Measurements from ENCODE around the gene IL20.

Gene IL20

DNA sequence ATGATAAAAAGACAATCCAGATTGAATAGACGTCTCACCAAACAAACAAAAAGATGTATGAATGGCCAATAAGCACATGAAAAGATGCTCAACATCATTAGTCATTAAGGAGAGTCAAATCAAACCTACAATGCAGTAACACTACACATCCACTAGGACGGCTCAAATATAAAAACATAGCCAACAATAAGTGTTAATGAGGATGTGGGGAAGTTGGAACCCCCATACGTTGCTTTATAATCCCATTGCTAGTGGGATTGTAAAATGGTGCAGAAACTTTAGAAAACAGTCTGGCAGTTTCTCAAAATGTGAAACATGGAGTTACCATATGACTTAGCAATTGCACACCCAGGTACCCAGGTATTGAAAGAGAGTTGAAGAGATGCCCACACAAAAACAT, 17.1 kb downstream of the IL20 start:
- no peak for DNase-seq

DNA sequence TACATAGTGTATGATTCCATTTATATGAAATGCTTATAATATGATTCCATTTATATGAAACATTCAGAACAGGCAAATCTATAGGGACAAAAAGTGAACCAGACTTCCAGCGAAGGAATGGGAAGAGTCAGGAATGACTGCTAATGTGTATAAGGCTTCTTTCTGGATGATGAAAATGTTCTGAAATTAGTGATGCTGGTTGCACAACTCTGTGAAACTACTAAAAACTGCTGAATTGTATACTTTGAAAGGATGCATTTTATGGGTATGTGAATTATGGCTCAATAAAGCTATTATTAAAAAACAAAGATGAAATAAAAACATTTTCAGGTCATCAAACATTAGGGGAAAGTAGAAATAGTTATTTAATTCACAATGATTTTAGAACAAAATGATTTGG, 17.7 kb downstream of the IL20 start:
- no peak for DNase-seq

DNA sequence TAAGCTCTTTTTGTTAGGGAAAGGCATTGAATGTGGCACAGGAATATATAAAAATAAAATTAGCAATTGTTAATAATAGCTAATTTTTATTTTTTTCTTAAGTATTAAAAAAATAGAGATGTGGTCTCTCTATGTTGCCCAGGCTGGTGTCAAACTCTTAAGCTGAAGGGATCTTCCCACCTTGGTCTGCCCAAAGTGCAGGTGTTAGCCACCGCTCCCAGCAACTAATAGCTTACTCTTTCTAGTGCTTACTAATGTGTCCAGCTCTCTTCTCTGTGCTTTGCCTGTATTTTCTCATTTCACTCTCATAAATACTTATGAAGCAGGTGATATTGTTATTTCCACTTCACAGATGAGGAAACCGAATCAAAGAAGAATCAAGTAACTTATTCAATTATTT, 18.5 kb downstream of the IL20 start:
- DNase-seq: no peak

- DNase-seq: no peak
Measured at GRCh38 chr1:206885341-206886060, 20.1 kb downstream of the IL20 start.

GRCh38 chr1:206886831-206887230, 21.4 kb downstream of the IL20 start:
- no peak for DNase-seq

GRCh38 chr1:206887701-206888100, 22.3 kb downstream of the IL20 start:
- DNase-seq: no peak

GRCh38 chr1:206890125-206891060, 25.0 kb downstream of the IL20 start:
- no peak for DNase-seq

GRCh38 chr1:206891412-206891811, 26.0 kb downstream of the IL20 start:
- DNase-seq: no peak

DNA sequence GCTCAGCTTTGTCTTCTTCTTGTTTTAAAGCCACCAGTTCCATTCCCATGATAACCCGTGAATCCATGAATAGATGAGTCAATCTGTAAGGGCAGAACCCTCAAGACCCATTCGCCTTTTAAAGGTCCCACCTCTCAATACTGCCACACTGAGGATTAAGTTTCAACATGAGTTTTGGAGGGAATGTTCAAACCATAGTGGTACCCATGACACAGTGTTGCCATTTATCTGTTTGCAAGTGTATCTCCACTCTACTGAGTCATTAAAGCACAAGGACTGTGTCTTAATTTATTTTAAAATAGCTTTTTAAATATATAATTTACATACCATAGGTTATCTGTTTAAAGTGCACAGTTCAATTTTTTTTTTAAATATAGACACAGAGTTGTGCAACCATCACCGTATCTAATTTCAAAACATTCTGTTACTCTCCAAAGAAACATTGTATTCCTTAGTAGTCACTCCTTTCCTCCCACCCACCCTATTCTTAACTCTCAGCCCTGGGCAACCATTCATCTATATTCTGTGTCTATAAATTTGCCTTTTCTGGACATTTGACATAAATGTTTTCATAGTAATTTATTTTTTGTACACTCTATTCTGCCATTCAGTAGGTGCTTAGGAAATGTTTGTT, 27.0 kb downstream of the IL20 start:
- DNase-seq: no peak

DNA sequence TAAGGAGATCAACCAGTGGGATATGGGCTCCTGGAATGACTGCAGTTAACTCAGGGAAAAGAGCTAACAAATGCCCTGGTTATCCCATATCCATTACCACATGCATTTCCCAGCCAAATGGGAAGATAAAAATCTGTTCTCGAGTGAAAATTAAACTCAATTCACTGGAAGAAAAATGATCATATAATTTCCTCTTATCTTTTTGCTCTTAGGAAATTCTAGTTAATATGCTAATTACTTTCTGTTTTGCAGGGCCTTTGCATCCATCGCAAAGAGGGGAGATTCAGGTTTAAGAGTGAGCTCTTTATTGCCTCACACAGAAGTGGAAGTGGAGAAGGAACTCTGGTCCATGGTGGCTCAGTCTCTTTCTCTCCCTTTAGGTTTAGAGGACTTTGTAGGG, 28.0 kb downstream of the IL20 start:
- no peak for DNase-seq

DNA sequence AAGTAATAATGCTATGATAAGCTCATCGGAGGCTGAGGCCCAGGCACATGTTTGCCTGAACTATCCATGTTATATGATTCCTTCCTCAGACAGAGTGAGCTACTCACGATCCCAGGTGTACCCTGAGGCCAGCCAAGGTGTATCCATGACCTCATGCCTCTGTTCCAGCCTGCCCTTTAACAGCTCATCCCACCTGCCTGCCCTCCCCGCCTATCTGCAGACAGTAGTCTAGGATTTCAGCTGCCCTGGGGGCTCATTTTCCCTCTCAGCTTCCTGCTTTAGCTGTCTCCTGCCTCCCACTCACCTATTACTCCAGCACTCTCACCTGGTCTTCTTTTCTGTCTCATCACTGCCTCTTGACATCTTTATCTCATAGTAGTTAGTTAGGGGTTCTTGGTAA, 29.9 kb downstream of the IL20 start:
- peak; percentile 71 to 87 (median 82) for DNase-seq

DNA sequence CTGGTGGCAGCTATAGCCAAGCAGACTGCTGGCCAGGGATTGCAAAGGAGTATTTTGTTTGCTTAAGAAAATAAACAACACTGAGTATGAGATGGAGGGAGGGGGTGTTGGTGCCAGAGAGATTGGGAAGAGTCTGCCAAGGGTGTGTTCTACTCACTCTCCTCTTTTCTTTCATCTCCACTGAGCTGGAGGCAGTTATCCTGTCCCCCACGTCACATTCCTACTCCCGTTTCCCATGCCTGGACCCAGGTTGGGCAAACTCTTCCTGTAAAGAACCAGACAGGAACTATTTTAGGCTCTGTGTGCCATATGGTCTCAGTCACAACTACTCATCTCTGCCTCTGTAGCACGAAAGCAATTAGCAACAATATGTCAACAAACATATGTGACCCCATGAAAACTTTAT, 30.4 kb downstream of the IL20 start:
- no peak for DNase-seq

- DNase-seq: peak in 1 of 3 experiments; percentile 32
Measured at GRCh38 chr1:206896261-206896660, 30.8 kb downstream of the IL20 start.

DNA sequence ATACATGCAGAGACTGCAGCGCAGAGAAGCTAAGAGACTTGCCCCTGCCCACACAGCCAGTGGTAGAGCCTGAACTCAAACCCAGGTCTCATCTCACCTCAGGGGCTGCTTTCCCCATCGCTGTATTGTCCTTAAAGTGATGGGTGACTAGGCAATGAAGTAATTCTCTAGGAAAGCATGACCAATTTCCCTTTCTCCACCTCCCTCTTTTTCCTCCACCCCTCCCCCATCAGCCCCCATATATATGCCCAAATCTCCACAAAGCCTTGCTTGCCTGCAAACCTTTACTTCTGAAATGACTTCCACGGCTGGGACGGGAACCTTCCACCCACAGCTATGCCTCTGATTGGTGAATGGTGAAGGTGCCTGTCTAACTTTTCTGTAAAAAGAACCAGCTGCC, 31.8 kb downstream of the IL20 start, which contains the start of gene IL24:
IL24 (plus strand) TSS at position 269 of the 400 bp plus-strand sequence. CDS start 390 bp downstream, outside the sequence.
- DNase-seq: no peak

- peak in 1 of 3 experiments; percentile 76 for DNase-seq
Measured at GRCh38 chr1:206898089-206898914, 32.9 kb downstream of the IL20 start.

DNA sequence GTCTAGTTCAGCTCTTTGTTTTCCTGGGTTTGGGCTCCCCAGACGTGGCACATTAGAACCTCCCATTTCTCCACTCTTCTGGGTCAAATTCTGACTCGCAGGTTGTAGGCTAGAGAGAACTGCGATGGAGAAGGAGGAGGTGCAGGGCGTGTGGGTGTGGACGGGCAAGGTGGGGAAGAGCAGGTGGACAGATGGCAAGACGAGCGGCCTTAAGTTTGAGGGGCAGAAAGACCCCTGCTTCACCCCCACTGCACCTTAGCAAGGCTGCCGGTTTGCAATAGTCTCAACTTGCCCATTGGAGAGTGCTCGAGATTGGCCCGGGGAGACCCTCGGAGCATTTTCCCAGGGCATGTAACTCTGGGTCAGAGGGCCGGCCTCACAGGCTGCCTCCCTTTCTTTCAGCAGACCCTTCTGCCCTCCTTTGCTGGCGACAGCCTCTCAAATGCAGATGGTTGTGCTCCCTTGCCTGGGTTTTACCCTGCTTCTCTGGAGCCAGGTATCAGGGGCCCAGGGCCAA, 33.5 kb downstream of the IL20 start:
- no peak for DNase-seq

DNA sequence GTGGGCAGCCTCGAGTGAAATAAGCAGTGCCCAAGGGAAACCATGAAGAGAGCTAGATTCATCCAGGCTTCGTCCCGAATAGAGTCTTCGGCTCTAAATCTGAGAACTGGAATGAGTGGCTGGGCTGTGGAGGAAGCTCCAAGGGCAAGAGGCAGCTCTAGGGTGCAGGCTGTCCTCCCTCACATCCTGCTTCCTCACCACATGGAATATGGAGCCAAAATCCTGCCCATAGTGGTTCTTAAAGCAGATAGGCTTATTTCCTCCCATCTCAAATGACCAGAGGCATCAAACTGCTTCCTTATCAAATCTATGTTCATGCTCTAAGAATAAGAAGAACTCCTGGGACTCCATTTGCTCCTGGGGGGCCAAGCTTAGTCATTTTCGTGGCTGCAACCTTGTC, 34.3 kb downstream of the IL20 start:
- no peak for DNase-seq

GRCh38 chr1:206900149-206900548, 34.7 kb downstream of the IL20 start:
- no peak for DNase-seq

- no peak for DNase-seq
Measured at GRCh38 chr1:206901944-206902343, 36.5 kb downstream of the IL20 start.

- DNase-seq: no peak
Measured at GRCh38 chr1:206902702-206903101, 37.3 kb downstream of the IL20 start.

GRCh38 chr1:206903687-206904086, 38.3 kb downstream of the IL20 start:
- DNase-seq: no peak

DNA sequence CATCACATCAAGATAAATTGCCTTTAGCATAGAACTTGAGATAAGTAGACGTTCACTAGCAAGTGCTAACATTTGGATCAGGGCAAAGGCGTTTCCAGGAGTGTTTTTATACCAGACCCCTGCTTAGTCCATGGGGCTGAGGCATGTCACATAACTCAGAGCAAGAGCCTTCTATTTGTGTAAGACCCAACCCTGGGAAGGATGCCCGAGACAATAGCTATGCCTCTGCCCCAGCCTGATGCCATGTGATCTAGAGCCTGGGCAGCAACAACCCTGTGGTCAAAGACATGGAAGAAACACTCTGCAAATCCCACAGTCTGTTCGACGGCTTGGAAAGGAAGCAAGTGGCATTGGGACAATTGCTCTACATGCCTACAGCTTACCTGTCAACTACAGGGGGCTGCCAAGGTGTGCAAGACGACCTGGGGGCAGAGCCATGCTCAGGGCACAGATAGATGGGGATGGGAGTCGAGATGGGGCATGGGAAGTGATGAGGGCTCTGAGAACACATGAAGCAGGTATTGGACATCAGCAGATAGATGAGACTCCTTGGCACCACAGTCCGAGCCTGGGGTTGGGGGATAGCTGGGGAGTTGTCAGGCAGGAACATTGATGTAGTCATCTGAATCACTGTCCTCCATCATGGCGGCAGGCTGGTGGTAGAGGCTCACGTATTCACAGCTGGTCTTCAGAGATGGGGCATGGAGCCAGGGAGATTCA, 39.2 kb downstream of the IL20 start:
- DNase-seq: no peak
